ENCODE results near the gene THUMPD3. TPM values are rescaled to one million over a fixed set of nuclear protein-coding genes. Genes with fewer than 3 reads are reported as not detected.
A peak's percentile ranks its signal among the peaks of the same experiment; 100 is the strongest.

Gene THUMPD3
- total and polyA plus RNA-seq, 2 of the 13 experiments (the other 11 are each of a cell fraction or from before 2014, with no cell fraction given), result 31.2 to 44.1 TPM

DNA sequence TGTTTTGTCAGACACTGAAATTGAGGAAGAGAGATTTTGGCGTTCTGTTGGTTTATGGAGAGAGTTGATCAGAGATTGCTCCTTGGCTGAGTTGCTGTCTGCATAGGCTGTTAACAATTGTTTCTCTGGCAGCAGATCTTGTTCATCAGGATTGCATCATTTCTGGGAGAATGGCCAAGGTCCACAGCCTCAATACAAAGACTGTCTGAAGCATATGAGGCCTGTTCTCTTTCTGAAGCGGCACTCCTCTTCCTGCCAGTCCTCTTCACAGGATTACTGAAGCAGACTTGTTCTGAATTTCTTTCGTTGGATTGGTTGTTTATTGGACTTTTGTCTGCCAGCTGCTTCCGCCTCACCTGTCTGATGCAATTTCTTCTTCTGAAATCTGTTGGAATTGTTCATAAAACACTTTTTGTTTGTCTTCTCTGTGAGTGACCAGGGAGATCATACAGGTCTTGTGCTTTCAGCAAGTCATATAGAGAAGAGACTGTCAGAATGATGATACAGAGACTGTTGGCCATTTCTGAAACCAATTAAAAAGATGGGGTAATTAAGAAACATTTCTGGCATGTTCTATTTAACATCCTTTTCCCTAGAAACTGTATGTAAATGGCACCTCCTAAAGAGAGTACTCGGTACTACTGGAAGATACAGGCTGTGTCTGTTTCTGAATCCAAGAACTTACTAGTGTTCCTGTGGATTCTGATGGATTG, 60.0 kb downstream of the THUMPD3 start (continued):
- TF ChIP-seq, protein P1, sequence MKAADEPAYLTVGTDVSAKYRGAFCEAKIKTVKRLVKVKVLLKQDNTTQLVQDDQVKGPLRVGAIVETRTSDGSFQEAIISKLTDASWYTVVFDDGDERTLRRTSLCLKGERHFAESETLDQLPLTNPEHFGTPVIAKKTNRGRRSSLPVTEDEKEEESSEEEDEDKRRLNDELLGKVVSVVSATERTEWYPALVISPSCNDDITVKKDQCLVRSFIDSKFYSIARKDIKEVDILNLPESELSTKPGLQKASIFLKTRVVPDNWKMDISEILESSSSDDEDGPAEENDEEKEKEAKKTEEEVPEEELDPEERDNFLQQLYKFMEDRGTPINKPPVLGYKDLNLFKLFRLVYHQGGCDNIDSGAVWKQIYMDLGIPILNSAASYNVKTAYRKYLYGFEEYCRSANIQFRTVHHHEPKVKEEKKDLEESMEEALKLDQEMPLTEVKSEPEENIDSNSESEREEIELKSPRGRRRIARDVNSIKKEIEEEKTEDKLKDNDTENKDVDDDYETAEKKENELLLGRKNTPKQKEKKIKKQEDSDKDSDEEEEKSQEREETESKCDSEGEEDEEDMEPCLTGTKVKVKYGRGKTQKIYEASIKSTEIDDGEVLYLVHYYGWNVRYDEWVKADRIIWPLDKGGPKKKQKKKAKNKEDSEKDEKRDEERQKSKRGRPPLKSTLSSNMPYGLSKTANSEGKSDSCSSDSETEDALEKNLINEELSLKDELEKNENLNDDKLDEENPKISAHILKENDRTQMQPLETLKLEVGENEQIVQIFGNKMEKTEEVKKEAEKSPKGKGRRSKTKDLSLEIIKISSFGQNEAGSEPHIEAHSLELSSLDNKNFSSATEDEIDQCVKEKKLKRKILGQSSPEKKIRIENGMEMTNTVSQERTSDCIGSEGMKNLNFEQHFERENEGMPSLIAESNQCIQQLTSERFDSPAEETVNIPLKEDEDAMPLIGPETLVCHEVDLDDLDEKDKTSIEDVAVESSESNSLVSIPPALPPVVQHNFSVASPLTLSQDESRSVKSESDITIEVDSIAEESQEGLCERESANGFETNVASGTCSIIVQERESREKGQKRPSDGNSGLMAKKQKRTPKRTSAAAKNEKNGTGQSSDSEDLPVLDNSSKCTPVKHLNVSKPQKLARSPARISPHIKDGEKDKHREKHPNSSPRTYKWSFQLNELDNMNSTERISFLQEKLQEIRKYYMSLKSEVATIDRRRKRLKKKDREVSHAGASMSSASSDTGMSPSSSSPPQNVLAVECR (CRISPR knock-in tag; IDR thresholded peaks at IDR 0.05; ENCODE audit: borderline replicate concordance), result peak; percentile 78; the same call in 1 of the 2 replicates
- TF ChIP-seq FOXC1 (CRISPR knock-in tag; IDR thresholded peaks at IDR 0.05; ENCODE audit: borderline replicate concordance), result no peak
- no peak for TF ChIP-seq MAFG (CRISPR knock-in tag; IDR thresholded peaks at IDR 0.05)
- TF ChIP-seq PHF8 (CRISPR knock-in tag; IDR thresholded peaks at IDR 0.05), result peak; percentile 31; the same call in 1 of the 2 replicates
- TF ChIP-seq HDAC1 (CRISPR knock-in tag; IDR thresholded peaks at IDR 0.05), result peak; percentile 84
- peak; percentile 58 for TF ChIP-seq RAD21 (CRISPR knock-in tag; IDR thresholded peaks at IDR 0.05)
- TF ChIP-seq ATF7 (IDR thresholded peaks at IDR 0.05), result peak; percentile 91
- peak; percentile 79; the same call in 1 of the 2 replicates for TF ChIP-seq ATF7 (CRISPR knock-in tag; IDR thresholded peaks at IDR 0.05)
- no peak for TF ChIP-seq RAD51 (IDR thresholded peaks at IDR 0.05; ENCODE audit: borderline replicate concordance)
- peak; percentile 94 for TF ChIP-seq NCOR1 (IDR thresholded peaks at IDR 0.05; ENCODE audit: borderline replicate concordance, low read length)
- TF ChIP-seq, protein P2, sequence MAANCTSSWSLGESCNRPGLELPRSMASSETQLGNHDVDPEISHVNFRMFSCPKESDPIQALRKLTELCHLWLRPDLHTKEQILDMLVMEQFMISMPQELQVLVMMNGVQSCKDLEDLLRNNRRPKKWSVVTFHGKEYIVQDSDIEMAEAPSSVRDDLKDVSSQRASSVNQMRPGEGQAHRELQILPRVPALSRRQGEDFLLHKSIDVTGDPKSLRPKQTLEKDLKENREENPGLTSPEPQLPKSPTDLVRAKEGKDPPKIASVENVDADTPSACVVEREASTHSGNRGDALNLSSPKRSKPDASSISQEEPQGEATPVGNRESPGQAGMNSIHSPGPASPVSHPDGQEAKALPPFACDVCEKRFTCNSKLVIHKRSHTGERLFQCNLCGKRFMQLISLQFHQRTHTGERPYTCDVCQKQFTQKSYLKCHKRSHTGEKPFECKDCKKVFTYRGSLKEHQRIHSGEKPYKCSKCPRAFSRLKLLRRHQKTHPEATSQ (CRISPR knock-in tag; IDR thresholded peaks at IDR 0.05; ENCODE audit: borderline replicate concordance), result no peak
- TF ChIP-seq, protein P3, sequence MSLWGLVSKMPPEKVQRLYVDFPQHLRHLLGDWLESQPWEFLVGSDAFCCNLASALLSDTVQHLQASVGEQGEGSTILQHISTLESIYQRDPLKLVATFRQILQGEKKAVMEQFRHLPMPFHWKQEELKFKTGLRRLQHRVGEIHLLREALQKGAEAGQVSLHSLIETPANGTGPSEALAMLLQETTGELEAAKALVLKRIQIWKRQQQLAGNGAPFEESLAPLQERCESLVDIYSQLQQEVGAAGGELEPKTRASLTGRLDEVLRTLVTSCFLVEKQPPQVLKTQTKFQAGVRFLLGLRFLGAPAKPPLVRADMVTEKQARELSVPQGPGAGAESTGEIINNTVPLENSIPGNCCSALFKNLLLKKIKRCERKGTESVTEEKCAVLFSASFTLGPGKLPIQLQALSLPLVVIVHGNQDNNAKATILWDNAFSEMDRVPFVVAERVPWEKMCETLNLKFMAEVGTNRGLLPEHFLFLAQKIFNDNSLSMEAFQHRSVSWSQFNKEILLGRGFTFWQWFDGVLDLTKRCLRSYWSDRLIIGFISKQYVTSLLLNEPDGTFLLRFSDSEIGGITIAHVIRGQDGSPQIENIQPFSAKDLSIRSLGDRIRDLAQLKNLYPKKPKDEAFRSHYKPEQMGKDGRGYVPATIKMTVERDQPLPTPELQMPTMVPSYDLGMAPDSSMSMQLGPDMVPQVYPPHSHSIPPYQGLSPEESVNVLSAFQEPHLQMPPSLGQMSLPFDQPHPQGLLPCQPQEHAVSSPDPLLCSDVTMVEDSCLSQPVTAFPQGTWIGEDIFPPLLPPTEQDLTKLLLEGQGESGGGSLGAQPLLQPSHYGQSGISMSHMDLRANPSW (CRISPR knock-in tag; IDR thresholded peaks at IDR 0.05; ENCODE audit: borderline replicate concordance), result 0 out of 2 replicates have a peak, but pooled peaks have one; percentile 54
- TF ChIP-seq, protein P4, sequence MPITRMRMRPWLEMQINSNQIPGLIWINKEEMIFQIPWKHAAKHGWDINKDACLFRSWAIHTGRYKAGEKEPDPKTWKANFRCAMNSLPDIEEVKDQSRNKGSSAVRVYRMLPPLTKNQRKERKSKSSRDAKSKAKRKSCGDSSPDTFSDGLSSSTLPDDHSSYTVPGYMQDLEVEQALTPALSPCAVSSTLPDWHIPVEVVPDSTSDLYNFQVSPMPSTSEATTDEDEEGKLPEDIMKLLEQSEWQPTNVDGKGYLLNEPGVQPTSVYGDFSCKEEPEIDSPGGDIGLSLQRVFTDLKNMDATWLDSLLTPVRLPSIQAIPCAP (CRISPR knock-in tag; IDR thresholded peaks at IDR 0.05; ENCODE audit: low read depth), result no peak
- TF ChIP-seq, protein P5, sequence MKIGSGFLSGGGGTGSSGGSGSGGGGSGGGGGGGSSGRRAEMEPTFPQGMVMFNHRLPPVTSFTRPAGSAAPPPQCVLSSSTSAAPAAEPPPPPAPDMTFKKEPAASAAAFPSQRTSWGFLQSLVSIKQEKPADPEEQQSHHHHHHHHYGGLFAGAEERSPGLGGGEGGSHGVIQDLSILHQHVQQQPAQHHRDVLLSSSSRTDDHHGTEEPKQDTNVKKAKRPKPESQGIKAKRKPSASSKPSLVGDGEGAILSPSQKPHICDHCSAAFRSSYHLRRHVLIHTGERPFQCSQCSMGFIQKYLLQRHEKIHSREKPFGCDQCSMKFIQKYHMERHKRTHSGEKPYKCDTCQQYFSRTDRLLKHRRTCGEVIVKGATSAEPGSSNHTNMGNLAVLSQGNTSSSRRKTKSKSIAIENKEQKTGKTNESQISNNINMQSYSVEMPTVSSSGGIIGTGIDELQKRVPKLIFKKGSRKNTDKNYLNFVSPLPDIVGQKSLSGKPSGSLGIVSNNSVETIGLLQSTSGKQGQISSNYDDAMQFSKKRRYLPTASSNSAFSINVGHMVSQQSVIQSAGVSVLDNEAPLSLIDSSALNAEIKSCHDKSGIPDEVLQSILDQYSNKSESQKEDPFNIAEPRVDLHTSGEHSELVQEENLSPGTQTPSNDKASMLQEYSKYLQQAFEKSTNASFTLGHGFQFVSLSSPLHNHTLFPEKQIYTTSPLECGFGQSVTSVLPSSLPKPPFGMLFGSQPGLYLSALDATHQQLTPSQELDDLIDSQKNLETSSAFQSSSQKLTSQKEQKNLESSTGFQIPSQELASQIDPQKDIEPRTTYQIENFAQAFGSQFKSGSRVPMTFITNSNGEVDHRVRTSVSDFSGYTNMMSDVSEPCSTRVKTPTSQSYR (CRISPR knock-in tag; IDR thresholded peaks at IDR 0.05; ENCODE audit: borderline replicate concordance), result peak; percentile 46; the same call in 1 of the 2 replicates
- TF ChIP-seq ZNF33B (CRISPR knock-in tag; IDR thresholded peaks at IDR 0.05), result 0 out of 2 replicates have a peak, but pooled peaks have one; percentile 40
- TF ChIP-seq ZKSCAN8 (CRISPR knock-in tag; IDR thresholded peaks at IDR 0.05; ENCODE audit: borderline replicate concordance), result peak; percentile 65; the same call in 1 of the 2 replicates

Measured in HepG2 (cell line).